ENCODE results near the gene SUV39H2.
"Not testable (repeated sequence)": the region's sequence is repeated elsewhere in the genome, so short reads cannot be mapped to it uniquely, and the experiment has no call there.

Gene SUV39H2

GRCh38 chr10:14938971-14939370 is 60.3 kb downstream of the SUV39H2 start:
- not testable (repeated sequence) for DNase-seq (ENCODE audit: low read depth)

GRCh38 chr10:14942147-14942949 is 63.7 kb downstream of the SUV39H2 start:
- DNase-seq (ENCODE audit: low read depth), result not testable (repeated sequence)

- not testable (repeated sequence) for DNase-seq (ENCODE audit: low read depth)
Measured at GRCh38 chr10:14942950-14943338, 64.3 kb downstream of the SUV39H2 start.

GRCh38 chr10:14945108-14945507 is 66.4 kb downstream of the SUV39H2 start:
- DNase-seq (ENCODE audit: low read depth), result no peak

- DNase-seq (ENCODE audit: low read depth), result no peak
Measured at GRCh38 chr10:14947268-14947667, 68.6 kb downstream of the SUV39H2 start.

GRCh38 chr10:14949291-14949690 is 70.6 kb downstream of the SUV39H2 start:
- DNase-seq (ENCODE audit: low read depth), result no peak

GRCh38 chr10:14952851-14953423 is 74.3 kb downstream of the SUV39H2 start:
- no peak for DNase-seq (ENCODE audit: low read depth)

- DNase-seq (ENCODE audit: low read depth), result no peak
Measured at GRCh38 chr10:14953424-14954000, 74.8 kb downstream of the SUV39H2 start.
